Daoy (cell line): ENCODE data around the gene C4B. TPM values are rescaled to one million over a fixed set of nuclear protein-coding genes. Genes with fewer than 3 reads are reported as not detected.
"Not testable (repeated sequence)": the region's sequence is repeated elsewhere in the genome, so short reads cannot be mapped to it uniquely, and the experiment has no call there.

Source experiments
- DNase-seq: peaks from one replicate; pipeline ENCODE4 v3.0.0-alpha.2; 2015; ENCODE audit warnings: low read depth
- total RNA-seq: library from RNA; depleted of rRNA; stranded (reverse); fragments of >200 nt; shearing (Covaris generic); gene quantifications from 2 replicates; pipeline ENCODE4 v1.2.3, GENCODE V29; 2014

C4B gene
- total RNA-seq, 1 experiment from 2014 or later: 3.7 TPM

DNA sequence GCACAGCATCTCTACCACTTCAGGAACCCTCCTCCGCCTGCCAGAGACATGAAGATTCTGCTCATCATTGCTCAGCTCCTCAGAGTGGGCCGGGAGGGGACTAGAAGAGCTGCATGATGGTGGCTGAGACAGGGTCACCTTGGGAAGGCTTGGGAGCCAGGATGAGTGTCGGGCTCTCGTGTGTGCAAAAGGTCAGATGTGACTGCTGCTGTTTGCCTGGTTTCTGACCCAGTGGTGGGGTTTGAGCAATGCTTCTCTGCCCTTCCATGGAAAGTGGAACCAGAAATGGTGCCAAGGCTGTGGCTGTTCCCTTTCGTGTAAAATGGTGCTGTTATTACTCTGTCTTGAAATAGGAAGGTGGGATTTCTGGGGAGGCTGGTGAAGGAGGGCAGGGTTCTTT is 33.6 kb upstream of the C4B start:
- DNase-seq: not testable (repeated sequence)

GRCh38 chr6:31981744-31982143 is 32.9 kb upstream of the C4B start, which contains the start of gene C4A:
Gene C4A (plus strand): TSS chr6:31982057. CDS start chr6:31982108, 51 bp downstream.
- DNase-seq: not testable (repeated sequence)

GRCh38 chr6:31989363-31989762 is 25.2 kb upstream of the C4B start:
- DNase-seq: not testable (repeated sequence)

DNA sequence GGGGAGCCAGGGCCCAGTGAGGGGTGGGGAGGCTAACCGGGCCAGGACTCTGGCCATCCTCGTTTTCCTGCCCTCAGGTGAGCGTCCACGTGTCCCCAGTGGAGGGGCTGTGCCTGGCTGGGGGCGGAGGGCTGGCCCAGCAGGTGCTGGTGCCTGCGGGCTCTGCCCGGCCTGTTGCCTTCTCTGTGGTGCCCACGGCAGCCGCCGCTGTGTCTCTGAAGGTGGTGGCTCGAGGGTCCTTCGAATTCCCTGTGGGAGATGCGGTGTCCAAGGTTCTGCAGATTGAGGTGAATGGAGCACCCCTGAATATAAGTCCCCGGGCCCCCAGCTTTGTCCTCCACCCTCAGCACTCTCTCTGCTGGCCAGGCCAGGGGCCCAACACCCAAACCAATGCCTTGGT is 20.2 kb upstream of the C4B start:
- DNase-seq: not testable (repeated sequence)

DNA sequence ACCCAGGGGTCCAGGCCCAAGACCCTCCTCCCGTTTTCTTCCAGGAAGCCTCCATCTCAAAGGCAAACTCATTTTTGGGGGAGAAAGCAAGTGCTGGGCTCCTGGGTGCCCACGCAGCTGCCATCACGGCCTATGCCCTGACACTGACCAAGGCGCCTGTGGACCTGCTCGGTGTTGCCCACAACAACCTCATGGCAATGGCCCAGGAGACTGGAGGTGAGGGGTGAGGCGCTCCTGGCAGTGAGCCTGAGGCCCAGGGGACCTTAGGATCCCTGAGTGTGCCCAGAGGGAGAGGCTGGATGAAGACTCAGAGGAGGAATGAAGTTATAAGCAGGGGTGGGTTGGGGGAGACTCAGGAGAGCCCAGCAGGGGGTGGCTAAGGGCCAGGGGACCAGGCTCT is 18.2 kb upstream of the C4B start:
- DNase-seq: not testable (repeated sequence)

DNA sequence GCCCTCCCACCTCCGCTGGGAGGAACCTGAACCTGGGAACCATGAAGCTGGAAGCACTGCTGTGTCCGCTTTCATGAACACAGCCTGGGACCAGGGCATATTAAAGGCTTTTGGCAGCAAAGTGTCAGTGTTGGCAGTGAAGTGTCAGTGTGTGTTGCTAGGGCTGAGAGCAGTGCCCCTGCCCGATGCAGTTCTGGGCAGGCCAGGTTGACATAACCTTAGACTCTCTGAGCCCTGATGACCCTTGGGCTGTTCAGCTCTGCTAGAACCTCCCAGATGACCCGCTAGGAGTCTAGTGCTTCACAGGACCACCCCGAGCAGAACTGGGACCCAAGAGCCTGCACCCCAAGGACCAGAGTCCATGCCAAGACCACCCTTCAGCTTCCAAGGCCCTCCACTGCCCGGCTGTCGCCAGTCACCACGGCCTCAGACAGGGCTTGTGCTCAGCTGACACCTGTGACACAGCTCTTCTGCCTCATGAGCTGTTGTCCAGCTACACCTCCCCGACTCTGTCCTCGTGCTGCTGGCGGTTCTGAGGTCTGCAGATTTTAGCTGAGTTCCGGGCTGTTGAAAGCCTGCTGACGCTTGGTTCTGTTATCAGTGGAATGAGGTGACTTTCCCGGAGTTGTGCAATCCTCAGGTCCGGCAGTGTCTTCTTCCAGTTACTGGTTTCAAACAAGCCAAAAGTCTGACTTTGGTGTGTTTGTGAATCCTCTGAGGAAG is 11.9 kb upstream of the C4B start:
- not testable (repeated sequence) for DNase-seq

DNA sequence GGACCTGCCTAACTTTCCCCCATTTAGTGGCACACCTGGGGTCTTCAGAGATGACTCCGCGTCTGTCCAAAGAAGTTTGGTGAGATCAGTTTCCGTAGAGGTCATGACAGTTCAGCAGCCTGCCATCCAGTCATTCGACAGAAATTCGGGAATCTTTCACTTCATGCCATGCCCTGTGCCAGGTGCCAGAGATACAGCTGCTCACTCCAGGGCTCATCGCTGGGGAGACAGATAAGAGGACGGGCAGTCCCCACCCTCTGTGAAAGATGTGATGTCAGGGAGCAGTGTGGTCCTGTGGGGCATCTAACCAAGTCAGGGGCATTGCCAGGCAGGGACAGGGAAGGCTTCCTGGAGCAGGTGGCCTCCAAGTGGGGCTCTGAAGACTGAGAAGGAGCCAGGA is 11.3 kb upstream of the C4B start:
- not testable (repeated sequence) for DNase-seq

DNA sequence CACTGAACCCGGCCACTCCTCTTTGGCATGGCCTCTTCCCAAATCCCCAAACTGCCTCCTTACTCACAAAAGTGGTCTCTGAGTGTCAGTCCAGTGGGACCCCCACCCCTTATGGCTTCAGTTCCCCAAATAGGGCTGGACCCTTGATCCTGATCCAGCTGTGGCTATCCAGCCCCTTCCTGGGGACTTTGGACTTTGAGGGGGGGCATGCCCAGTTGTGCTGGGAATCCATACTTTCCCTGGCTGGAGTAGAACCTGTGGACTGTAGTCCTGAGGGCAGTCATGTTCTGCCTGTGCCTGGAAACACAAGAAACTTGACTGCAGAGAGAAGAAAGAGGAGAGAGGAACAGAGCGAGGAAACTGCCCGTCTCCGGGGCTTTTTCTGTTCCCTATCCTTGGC is 10.2 kb upstream of the C4B start:
- DNase-seq: not testable (repeated sequence)

- not testable (repeated sequence) for DNase-seq
These were observed 9.6 kb upstream of the C4B start for GRCh38 chr6:32004864-32005537.

DNA sequence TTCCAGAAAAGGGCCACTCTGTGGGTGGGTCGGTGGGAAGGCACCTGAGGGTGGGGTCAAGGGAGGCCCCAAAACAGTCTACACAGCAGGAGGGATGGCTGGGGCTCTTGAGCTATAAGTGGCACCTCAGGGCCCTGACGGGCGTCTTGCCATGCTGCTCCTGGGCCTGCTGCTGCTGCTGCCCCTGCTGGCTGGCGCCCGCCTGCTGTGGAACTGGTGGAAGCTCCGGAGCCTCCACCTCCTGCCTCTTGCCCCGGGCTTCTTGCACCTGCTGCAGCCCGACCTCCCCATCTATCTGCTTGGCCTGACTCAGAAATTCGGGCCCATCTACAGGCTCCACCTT is 9.1 kb upstream of the C4B start:
- DNase-seq: not testable (repeated sequence)

GRCh38 chr6:32005991-32006529 is 8.5 kb upstream of the C4B start:
- not testable (repeated sequence) for DNase-seq

- not testable (repeated sequence) for DNase-seq
These were observed 7.5 kb upstream of the C4B start for GRCh38 chr6:32007086-32007485.

DNA sequence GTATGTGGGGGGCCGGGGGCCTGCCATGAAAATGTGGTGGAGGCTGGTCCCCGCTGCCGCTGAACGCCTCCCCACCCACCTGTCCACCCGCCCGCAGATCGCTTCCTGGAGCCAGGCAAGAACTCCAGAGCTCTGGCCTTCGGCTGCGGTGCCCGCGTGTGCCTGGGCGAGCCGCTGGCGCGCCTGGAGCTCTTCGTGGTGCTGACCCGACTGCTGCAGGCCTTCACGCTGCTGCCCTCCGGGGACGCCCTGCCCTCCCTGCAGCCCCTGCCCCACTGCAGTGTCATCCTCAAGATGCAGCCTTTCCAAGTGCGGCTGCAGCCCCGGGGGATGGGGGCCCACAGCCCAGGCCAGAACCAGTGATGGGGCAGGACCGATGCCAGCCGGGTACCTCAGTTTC is 6.6 kb upstream of the C4B start:
- DNase-seq: not testable (repeated sequence)

DNA sequence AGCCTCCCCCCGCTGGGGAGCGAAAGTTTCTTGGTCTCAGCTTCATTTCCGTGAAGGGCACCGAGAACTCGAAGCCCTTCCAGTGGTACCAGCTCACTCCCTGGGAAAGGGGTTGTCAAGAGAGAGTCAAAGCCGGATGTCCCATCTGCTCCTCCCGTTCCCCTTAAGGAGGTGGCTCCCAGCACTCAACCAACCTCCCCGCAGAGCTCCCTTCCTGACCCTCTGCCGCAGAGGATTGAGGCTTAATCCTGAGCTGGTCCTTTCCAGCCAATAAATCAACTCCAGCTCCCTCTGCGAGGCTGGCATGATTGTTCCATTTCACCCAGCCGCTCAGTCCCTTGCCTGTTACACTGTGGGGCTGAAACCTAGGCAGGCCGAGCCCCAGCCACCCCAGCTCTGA is 6.0 kb upstream of the C4B start:
- DNase-seq: not testable (repeated sequence)

DNA sequence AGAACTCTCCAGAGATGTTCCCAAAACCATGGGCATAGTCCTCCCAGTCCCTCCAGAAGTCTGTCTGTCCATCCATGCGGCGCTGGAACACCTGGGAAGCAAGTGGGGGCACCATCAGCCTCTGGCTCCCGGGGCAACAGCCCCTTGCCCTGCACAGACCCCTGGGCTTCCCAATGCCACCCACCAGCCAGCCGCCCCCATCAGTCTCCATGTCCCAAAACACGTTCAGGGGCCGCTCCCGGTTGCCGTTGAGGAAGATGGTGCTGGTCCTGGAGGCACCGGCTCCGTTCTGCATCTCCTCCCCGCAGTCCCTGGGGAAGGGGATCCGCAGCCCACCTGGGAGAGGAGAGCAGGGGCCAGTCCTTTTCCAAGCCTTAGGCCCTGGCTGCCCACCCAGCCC is 5.1 kb upstream of the C4B start:
- DNase-seq: not testable (repeated sequence)

DNA sequence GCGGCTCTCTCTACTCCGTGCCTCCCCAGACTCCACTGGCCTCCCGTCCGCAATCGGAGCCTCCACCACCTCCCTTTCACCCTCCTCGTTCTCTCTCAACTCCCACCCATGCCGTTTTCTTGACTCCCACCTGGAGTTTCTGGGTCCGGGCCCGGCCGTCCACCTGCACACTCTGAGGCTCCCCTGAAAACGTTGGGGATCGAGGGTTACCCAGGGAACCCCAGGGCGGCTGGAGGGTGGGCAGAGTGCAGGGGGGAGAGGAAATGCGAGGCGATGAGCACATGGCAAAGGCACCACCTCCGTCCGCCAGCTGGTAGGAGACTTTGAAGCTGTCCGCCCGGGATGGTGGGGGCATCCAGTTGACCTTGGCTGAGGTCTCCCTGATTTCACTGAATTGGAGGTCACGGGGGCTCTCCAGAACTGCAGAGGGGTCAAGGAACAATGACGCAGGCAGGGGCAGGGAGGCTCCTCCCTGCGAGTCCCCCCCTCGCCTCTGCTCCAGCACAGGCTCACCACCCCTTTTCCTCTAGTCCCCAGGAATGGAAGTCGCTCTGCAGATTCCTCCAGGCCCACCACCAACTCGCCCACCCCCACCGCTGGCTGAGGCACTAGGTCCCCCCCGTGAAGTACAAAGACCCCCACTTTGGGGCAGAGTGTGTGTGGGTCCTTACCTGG is 3.6 kb upstream of the C4B start:
- DNase-seq: not testable (repeated sequence)

- peak; percentile 2 for DNase-seq
These were observed 1.5 kb upstream of the C4B start for GRCh38 chr6:32012941-32013617.

GRCh38 chr6:32013738-32014137 is 857 bp upstream of the C4B start:
- not testable (repeated sequence) for DNase-seq

GRCh38 chr6:32022100-32022499 is 7.5 kb downstream of the C4B start:
- not testable (repeated sequence) for DNase-seq

GRCh38 chr6:32028631-32029030 is 14.0 kb downstream of the C4B start:
- DNase-seq: not testable (repeated sequence)

DNA sequence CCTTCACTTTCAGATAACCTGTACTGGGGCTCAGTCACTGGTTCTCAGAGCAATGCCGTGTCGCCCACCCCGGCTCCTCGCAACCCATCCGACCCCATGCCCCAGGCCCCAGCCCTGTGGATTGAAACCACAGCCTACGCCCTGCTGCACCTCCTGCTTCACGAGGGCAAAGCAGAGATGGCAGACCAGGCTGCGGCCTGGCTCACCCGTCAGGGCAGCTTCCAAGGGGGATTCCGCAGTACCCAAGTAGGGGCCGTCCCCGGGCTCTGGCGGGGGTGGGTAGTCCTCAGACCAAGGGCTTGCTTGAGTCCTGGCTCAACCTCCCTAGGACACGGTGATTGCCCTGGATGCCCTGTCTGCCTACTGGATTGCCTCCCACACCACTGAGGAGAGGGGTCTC is 15.0 kb downstream of the C4B start:
- DNase-seq: not testable (repeated sequence)
